Measurements from ENCODE around the gene C12orf56. TPM values are rescaled to one million over a fixed set of nuclear protein-coding genes. Genes with fewer than 3 reads are reported as not detected.

C12orf56 gene
- total and polyA plus RNA-seq, 9 donors, result not detected

GRCh38 chr12:64273527-64274403 is 116.8 kb downstream of the C12orf56 start:
- Histone ChIP-seq H3K27me3 (no peaks in the 10 kb centered on the region), H3K36me3 (no peaks in the 10 kb centered on the region), H3K9me3 (no peaks in the 10 kb centered on the region), H3K4me1 (ENCODE audit: insufficient read depth) (no peaks in the 10 kb centered on the region), H3K27ac (no peak overlapping the region), H3K4me3 (no peak overlapping the region)
- TF ChIP-seq CTCF (IDR thresholded peaks at IDR 0.05) (no peak), EP300 (IDR thresholded peaks at IDR 0.05) (no peak), POLR2A (IDR thresholded peaks at IDR 0.05) (no peak)
- 68 to 69% (median 69%) methylated on average over 11 of the region's 11 CpGs for WGBS, 3 donors
- intact Hi-C loops (cut with DNase I), result no loop called here
- no peak for DNase-seq

- Histone ChIP-seq H3K4me3 (no peak overlapping the region), H3K27ac (no peak overlapping the region), H3K27me3 (no peaks in the 10 kb centered on the region), H3K9me3 (no peaks in the 10 kb centered on the region), H3K36me3 (no peaks in the 10 kb centered on the region), H3K4me1 (ENCODE audit: insufficient read depth) (no peaks in the 10 kb centered on the region)
- WGBS, 3 donors, result 88 to 97% (median 93%) methylated on average over 1 of the region's 1 CpG
- intact Hi-C loops (cut with DNase I), result no loop called here
- TF ChIP-seq EP300 (IDR thresholded peaks at IDR 0.05) (no peak), CTCF (IDR thresholded peaks at IDR 0.05) (no peak), POLR2A (IDR thresholded peaks at IDR 0.05) (no peak)
- no peak for DNase-seq
These were observed 120.1 kb downstream of the C12orf56 start for GRCh38 chr12:64270411-64270810.

- intact Hi-C loops (cut with DNase I), result no loop called here
- H3K4me3 ChIP-seq, result no peak overlapping the region
- WGBS, 3 donors, result 60 to 78% (median 63%) methylated on average over 2 of the region's 2 CpGs
These were observed 121.4 kb downstream of the C12orf56 start for GRCh38 chr12:64269161-64269560.

GRCh38 chr12:64268409-64268808 is 122.1 kb downstream of the C12orf56 start:
- intact Hi-C loops (cut with DNase I), result no loop called here
- DNase-seq, result no peak
- H3K4me1 ChIP-seq (ENCODE audit: insufficient read depth), result no peaks in the 10 kb centered on the region
- H3K4me3 ChIP-seq, result no peak overlapping the region
- no peaks in the 10 kb centered on the region for H3K36me3 ChIP-seq
- TF ChIP-seq CTCF (IDR thresholded peaks at IDR 0.05) (no peak), EP300 (IDR thresholded peaks at IDR 0.05) (no peak), POLR2A (IDR thresholded peaks at IDR 0.05) (no peak)
- no peaks in the 10 kb centered on the region for H3K9me3 ChIP-seq
- H3K27ac ChIP-seq, result no peak overlapping the region
- no peaks in the 10 kb centered on the region for H3K27me3 ChIP-seq
- WGBS, 3 donors, result 0 to 54% (median 44%) methylated on average over 2 of the region's 2 CpGs

More at GRCh38 chr12:64269161-64269560, 121.4 kb downstream of the C12orf56 start:
- H3K36me3 ChIP-seq, result no peaks in the 10 kb centered on the region
- H3K27ac ChIP-seq, result no peak overlapping the region
- H3K27me3 ChIP-seq, result no peaks in the 10 kb centered on the region
- H3K9me3 ChIP-seq, result no peaks in the 10 kb centered on the region
- DNase-seq, result no peak
- no peaks in the 10 kb centered on the region for H3K4me1 ChIP-seq (ENCODE audit: insufficient read depth)
- no peak for TF ChIP-seq CTCF (IDR thresholded peaks at IDR 0.05)
- no peak for TF ChIP-seq EP300 (IDR thresholded peaks at IDR 0.05)
- no peak for TF ChIP-seq POLR2A (IDR thresholded peaks at IDR 0.05)
